Breast epithelium (tissue), 4 donors: ENCODE measurements around the gene COMMD6. TPM values are rescaled to one million over a fixed set of nuclear protein-coding genes. Genes with fewer than 3 reads are reported as not detected.

Source experiments
- DNase-seq, 2 donors: peaks; one replicate each; pipeline ENCODE4 v3.0.0-alpha.2; 2019; ENCODE audit warnings: low spot score in 2 of 2
- H3K27ac ChIP-seq, 2 donors: fragments of 200-600 bp; sonication (generic) in 1 of 2; one replicate each; pipeline ENCODE4 v1.5.1; 2016 to 2019; ENCODE audit warnings: mild to moderate bottlenecking in 1 of 2
- H3K27me3 ChIP-seq, 2 donors: fragments of 200-600 bp; sonication (generic) in 1 of 2; one replicate each; pipeline versions ENCODE4 v1.5.1 to v1.6.0; 2017 to 2019; ENCODE audit warnings: control low read depth in 1 of 2, mild to moderate bottlenecking in 1 of 2
- H3K36me3 ChIP-seq: fragments of 200-600 bp; one replicate; pipeline ENCODE4 v1.5.1; 2019
- H3K4me1 ChIP-seq, 2 donors: fragments of 200-600 bp; sonication (generic); one replicate each; pipeline ENCODE4 v1.5.1; 2016 to 2019; ENCODE audit warnings: control low read depth in 1 of 2
- H3K4me3 ChIP-seq, 3 donors: fragments of 200-600 bp; sonication (generic); 1 replicate in 2 of 3; 2 replicates in 1 of 3; pipeline ENCODE4 v1.5.1; 2016 to 2019; ENCODE audit warnings: mild to moderate bottlenecking in 3 of 3, moderate library complexity in 2 of 3
- H3K9me3 ChIP-seq, 2 donors: fragments of 200-600 bp; sonication (generic) in 1 of 2; one replicate each; pipeline ENCODE4 v1.5.1; 2016 to 2019; ENCODE audit warnings: control low read depth in 1 of 2
- CTCF ChIP-seq, 3 donors: fragments of 450-650 bp; IDR thresholded peaks; one replicate each; pipeline ENCODE4 v1.5.1; 2016 to 2017; ENCODE audit warnings: antibody characterized with exemption in 3 of 3, mild to moderate bottlenecking in 3 of 3, moderate library complexity in 3 of 3
- POLR2A ChIP-seq: fragments of 450-650 bp; IDR thresholded peaks from one replicate; pipeline ENCODE4 v1.6.1; 2016; ENCODE audit warnings: antibody characterized with exemption, mild to moderate bottlenecking, moderate library complexity
- POLR2AphosphoS5 ChIP-seq, 3 donors: sonication (generic); formaldehyde crosslinking; IDR thresholded peaks; one replicate each; pipeline ENCODE4 v1.6.1; 2017; ENCODE audit warnings: antibody characterized with exemption in 3 of 3
- intact Hi-C: fragments of 100-400 bp; cut with DNase I; formaldehyde crosslinking; loops from one replicate; pipeline ENCODE4 v1.15.1; 2023; ENCODE audit warnings: low total_unique reads
- total RNA-seq, 3 donors: library from RNA; depleted of rRNA; stranded (reverse); fragments of >200 nt; gene quantifications; one replicate each; pipeline ENCODE4 v1.1.0, GENCODE V29; 2016

Gene COMMD6
- total RNA-seq, 3 donors from 2014 or later: 43.6 to 93.2 (median 47.7) TPM

GRCh38 chr13:75478659-75479058 is 59.0 kb downstream of the COMMD6 start:
- Histone ChIP-seq H3K27me3 (no peaks in the 10 kb centered on the region), H3K4me3 (peak overlapping the region in 2 of 3 donors; percentile 82 to 94), H3K36me3 (peaks cover 3% of the 10 kb centered on the region), H3K9me3 (no peaks in the 10 kb centered on the region), H3K4me1 (no peaks in the 10 kb centered on the region), H3K27ac (no peak overlapping the region)
- DNase-seq: no peak
- intact Hi-C loops: no loop called here
- TF ChIP-seq POLR2A: no peak
- no peak for TF ChIP-seq CTCF (IDR thresholded peaks at IDR 0.05)
- TF ChIP-seq POLR2AphosphoS5 (IDR thresholded peaks at IDR 0.05): no peak

Other genes starting within 250 kb of the COMMD6 start
- 10 to 100 TPM; 33.3 to 52.8 (median 40.6) TPM for gene TBC1D4, start 55.7 kb downstream of the COMMD6 start, total RNA-seq
- 10 to 100 TPM; 29.2 to 33.2 (median 29.6) TPM for gene UCHL3, start 11.9 kb upstream of the COMMD6 start, total RNA-seq
- 10 to 100 TPM; 11.0 to 71.3 (median 32.8) TPM for gene LMO7, start 98.5 kb upstream of the COMMD6 start, total RNA-seq